Neural cell (in vitro differentiated cells): ENCODE results near the gene TRAK1. TPM values are rescaled to one million over a fixed set of nuclear protein-coding genes. Genes with fewer than 3 reads are reported as not detected.

Experiments used
- H2AFZ ChIP-seq: fragments of 200-600, 300-800 bp; sonication (generic), shearing (Covaris generic); 2 replicates; pipeline ENCODE4 v1.6.0; 2014; ENCODE audit warnings: low read depth, mild to moderate bottlenecking, antibody characterized with exemption, low read length, moderate library complexity
- H3F3A ChIP-seq: fragments of 200-600 bp; shearing (Covaris generic); 2 replicates; pipeline ENCODE4 v1.6.1; 2016; ENCODE audit warnings: mild to moderate bottlenecking, moderate library complexity, mixed read lengths, antibody characterized with exemption, low read length; ENCODE audit not compliant: insufficient read depth, poor library complexity, severe bottlenecking
- H3K27ac ChIP-seq: fragments of 200-600, 300-800 bp; sonication (generic), shearing (Covaris generic); 2 replicates; pipeline ENCODE4 v1.5.1; 2014; ENCODE audit warnings: mild to moderate bottlenecking, low read length, moderate library complexity
- H3K27me3 ChIP-seq: fragments of 300-800, 200-600 bp; sonication (generic), shearing (Covaris generic); 2 replicates; pipeline ENCODE4 v1.6.0; 2014; ENCODE audit warnings: mild to moderate bottlenecking, low read depth, low read length, moderate library complexity; ENCODE audit not compliant: insufficient read depth
- H3K36me3 ChIP-seq: fragments of 300-800, 200-600 bp; sonication (generic), shearing (Covaris generic); 2 replicates; pipeline ENCODE4 v1.5.1; 2014; ENCODE audit warnings: mild to moderate bottlenecking, antibody characterized with exemption, low read length, moderate library complexity; ENCODE audit not compliant: insufficient read depth
- H3K4me2 ChIP-seq: fragments of 300-800, 200-600 bp; sonication (generic), shearing (Covaris generic); 2 replicates; pipeline ENCODE4 v1.6.0; 2014; ENCODE audit warnings: mild to moderate bottlenecking, low read length
- H3K4me3 ChIP-seq: fragments of 300-800, 200-600 bp; sonication (generic), shearing (Covaris generic); 2 replicates; pipeline ENCODE4 v1.5.1; 2014; ENCODE audit warnings: mild to moderate bottlenecking, low read length, moderate library complexity
- H3K79me2 ChIP-seq: fragments of 200-600 bp; shearing (Covaris generic); replicated peaks from 2 replicates; pipeline ENCODE4 v1.6.0; 2014; ENCODE audit warnings: mild to moderate bottlenecking, low read length, moderate library complexity; ENCODE audit not compliant: insufficient read depth
- H3K9ac ChIP-seq: fragments of 300-800, 200-600 bp; sonication (generic), shearing (Covaris generic); 2 replicates; pipeline ENCODE4 v1.6.1; 2016; ENCODE audit warnings: mild to moderate bottlenecking, low read length, mixed read lengths
- H3K9me2 ChIP-seq: fragments of 200-600 bp; shearing (Covaris generic); 2 replicates; pipeline ENCODE4 v1.6.1; 2016; ENCODE audit warnings: mild to moderate bottlenecking, low read length, mixed read lengths; ENCODE audit not compliant: insufficient read depth
- H3K9me3 ChIP-seq: fragments of 200-600, 300-800 bp; sonication (generic), shearing (Covaris generic); 2 replicates; pipeline ENCODE4 v1.6.1; 2016; ENCODE audit warnings: mild to moderate bottlenecking, mixed run types, low read length, moderate library complexity, mixed read lengths
- H4K20me1 ChIP-seq: fragments of 200-600 bp; shearing (Covaris generic); 2 replicates; pipeline ENCODE4 v1.6.1; 2016; ENCODE audit warnings: mild to moderate bottlenecking, mixed run types; ENCODE audit not compliant: insufficient read depth
- EP300 ChIP-seq: fragments of 450-650 bp; conservative IDR thresholded peaks from 2 replicates; pipeline ENCODE4 v1.6.1; 2014; ENCODE audit warnings: antibody characterized with exemption, mild to moderate bottlenecking, moderate library complexity; ENCODE audit not compliant: poor library complexity, severe bottlenecking
- EZH2 ChIP-seq: fragments of 200-600, 300-800 bp; shearing (Covaris generic), sonication (generic); IDR thresholded peaks from 2 replicates; pipeline ENCODE4 v1.6.1; 2014; ENCODE audit warnings: antibody characterized with exemption, low read length, borderline replicate concordance, mild to moderate bottlenecking; ENCODE audit not compliant: insufficient read depth, poor library complexity, severe bottlenecking
- MXI1 ChIP-seq: fragments of 450-650 bp; conservative IDR thresholded peaks from 2 replicates; pipeline ENCODE4 v1.6.1; 2014; ENCODE audit warnings: antibody characterized with exemption, mild to moderate bottlenecking; ENCODE audit not compliant: poor library complexity, severe bottlenecking
- POLR2AphosphoS5 ChIP-seq: IDR thresholded peaks from 2 replicates; pipeline ENCODE4 v1.6.1; 2012
- RAD21 ChIP-seq: fragments of 450-650 bp; conservative IDR thresholded peaks from 2 replicates; pipeline ENCODE4 v1.6.1; 2014; ENCODE audit warnings: antibody characterized with exemption, mild to moderate bottlenecking, moderate library complexity
- SMC3 ChIP-seq: fragments of 450-650 bp; conservative IDR thresholded peaks from 2 replicates; pipeline ENCODE4 v1.6.1; 2014; ENCODE audit warnings: antibody characterized with exemption, mild to moderate bottlenecking, moderate library complexity; ENCODE audit not compliant: poor library complexity
- TAF1 ChIP-seq: IDR thresholded peaks from 2 replicates; pipeline ENCODE4 v1.6.1; 2012; ENCODE audit warnings: low read depth
- polyA plus RNA-seq: library from polyadenylated mRNA; depleted of rRNA; stranded (reverse); fragments of >200 nt; gene quantifications from 2 replicates; pipeline ENCODE4 v1.2.3, GENCODE V29; 2014
- TF ChIP-seq, protein P1 (sequence below): fragments of 450-650 bp; IDR thresholded peaks from 2 replicates; pipeline ENCODE4 v1.5.1; 2014; ENCODE audit warnings: antibody characterized with exemption, mild to moderate bottlenecking, moderate library complexity; ENCODE audit not compliant: poor library complexity, severe bottlenecking
- TF ChIP-seq, protein P2 (sequence below): IDR thresholded peaks from 2 replicates; pipeline ENCODE4 v1.6.1; 2012; ENCODE audit warnings: borderline replicate concordance

The TRAK1 gene
- polyA plus RNA-seq, 1 donor from 2014 or later, result 34.7 TPM

DNA sequence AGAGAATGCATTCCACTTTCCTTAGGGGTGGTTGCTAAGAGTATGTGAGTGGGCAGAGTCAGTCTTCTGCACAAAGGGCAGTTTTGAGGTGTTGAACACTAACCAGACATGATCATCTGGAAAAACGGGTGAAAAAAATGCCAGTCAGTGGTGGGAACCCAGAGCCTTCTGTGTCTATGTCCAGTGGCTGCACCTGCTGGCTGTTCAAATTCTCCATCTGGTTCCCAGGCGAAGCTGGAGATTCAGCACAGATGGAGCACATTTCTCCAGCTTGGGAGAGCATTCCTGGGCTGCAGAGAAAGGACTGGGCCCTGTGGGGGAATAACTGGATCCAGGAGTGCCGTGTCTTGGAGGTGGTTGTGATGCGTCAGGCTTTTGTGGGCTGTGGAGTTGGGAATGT is 74.1 kb downstream of the TRAK1 start:
- Histone ChIP-seq H3K79me2 (peaks cover 50% of the 10 kb centered on the region), H3K9me3 (no peaks in the 10 kb centered on the region), H4K20me1 (no peaks in the 10 kb centered on the region), H3K36me3 (no peaks in the 10 kb centered on the region), H3K4me2 (no peak overlapping the region), H2AFZ (no peak overlapping the region), H3K9ac (no peak overlapping the region), H3K27me3 (no peaks in the 10 kb centered on the region), H3F3A (no peaks in the 10 kb centered on the region), H3K9me2 (no peaks in the 10 kb centered on the region), H3K27ac (no peak overlapping the region), H3K4me3 (no peak overlapping the region)
- TF ChIP-seq RAD21, result no peak

DNA sequence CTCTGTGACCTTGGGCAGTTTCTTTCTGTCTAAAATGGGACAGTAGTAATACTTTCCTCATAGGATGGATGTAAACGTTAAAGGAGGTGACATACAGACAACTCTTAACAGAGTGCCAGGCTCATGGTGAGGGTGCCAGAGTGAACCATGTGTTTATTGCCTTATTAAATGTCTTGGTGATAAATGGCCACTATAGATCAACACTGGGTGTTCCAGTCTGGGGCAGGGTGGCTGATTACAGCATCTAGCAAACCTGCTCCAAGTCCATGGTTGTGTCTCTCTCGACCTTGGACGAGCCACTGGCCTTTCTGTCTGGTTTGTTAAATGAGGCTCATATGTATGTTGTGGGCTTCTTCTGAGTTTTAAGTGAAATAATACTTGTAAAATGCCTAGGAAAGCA is 75.1 kb downstream of the TRAK1 start:
- Histone ChIP-seq H3K4me2 (no peak overlapping the region), H3K9me2 (no peaks in the 10 kb centered on the region), H4K20me1 (no peaks in the 10 kb centered on the region), H3K36me3 (no peaks in the 10 kb centered on the region), H3K9me3 (no peaks in the 10 kb centered on the region), H3K9ac (no peak overlapping the region), H2AFZ (no peak overlapping the region), H3K27ac (no peak overlapping the region), H3K27me3 (no peaks in the 10 kb centered on the region), H3K79me2 (peaks cover 42% of the 10 kb centered on the region), H3F3A (no peaks in the 10 kb centered on the region), H3K4me3 (no peak overlapping the region)
- TF ChIP-seq SMC3 (no peak), RAD21 (no peak), EP300 (no peak), EZH2 (no peak), TAF1 (no peak), POLR2AphosphoS5 (no peak), MXI1 (no peak)
- TF ChIP-seq, protein P1, sequence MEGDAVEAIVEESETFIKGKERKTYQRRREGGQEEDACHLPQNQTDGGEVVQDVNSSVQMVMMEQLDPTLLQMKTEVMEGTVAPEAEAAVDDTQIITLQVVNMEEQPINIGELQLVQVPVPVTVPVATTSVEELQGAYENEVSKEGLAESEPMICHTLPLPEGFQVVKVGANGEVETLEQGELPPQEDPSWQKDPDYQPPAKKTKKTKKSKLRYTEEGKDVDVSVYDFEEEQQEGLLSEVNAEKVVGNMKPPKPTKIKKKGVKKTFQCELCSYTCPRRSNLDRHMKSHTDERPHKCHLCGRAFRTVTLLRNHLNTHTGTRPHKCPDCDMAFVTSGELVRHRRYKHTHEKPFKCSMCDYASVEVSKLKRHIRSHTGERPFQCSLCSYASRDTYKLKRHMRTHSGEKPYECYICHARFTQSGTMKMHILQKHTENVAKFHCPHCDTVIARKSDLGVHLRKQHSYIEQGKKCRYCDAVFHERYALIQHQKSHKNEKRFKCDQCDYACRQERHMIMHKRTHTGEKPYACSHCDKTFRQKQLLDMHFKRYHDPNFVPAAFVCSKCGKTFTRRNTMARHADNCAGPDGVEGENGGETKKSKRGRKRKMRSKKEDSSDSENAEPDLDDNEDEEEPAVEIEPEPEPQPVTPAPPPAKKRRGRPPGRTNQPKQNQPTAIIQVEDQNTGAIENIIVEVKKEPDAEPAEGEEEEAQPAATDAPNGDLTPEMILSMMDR, result no peak
- TF ChIP-seq, protein P2, sequence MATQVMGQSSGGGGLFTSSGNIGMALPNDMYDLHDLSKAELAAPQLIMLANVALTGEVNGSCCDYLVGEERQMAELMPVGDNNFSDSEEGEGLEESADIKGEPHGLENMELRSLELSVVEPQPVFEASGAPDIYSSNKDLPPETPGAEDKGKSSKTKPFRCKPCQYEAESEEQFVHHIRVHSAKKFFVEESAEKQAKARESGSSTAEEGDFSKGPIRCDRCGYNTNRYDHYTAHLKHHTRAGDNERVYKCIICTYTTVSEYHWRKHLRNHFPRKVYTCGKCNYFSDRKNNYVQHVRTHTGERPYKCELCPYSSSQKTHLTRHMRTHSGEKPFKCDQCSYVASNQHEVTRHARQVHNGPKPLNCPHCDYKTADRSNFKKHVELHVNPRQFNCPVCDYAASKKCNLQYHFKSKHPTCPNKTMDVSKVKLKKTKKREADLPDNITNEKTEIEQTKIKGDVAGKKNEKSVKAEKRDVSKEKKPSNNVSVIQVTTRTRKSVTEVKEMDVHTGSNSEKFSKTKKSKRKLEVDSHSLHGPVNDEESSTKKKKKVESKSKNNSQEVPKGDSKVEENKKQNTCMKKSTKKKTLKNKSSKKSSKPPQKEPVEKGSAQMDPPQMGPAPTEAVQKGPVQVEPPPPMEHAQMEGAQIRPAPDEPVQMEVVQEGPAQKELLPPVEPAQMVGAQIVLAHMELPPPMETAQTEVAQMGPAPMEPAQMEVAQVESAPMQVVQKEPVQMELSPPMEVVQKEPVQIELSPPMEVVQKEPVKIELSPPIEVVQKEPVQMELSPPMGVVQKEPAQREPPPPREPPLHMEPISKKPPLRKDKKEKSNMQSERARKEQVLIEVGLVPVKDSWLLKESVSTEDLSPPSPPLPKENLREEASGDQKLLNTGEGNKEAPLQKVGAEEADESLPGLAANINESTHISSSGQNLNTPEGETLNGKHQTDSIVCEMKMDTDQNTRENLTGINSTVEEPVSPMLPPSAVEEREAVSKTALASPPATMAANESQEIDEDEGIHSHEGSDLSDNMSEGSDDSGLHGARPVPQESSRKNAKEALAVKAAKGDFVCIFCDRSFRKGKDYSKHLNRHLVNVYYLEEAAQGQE, result no peak
